ENCODE data around the gene LCORL. TPM values are rescaled to one million over a fixed set of nuclear protein-coding genes. Genes with fewer than 3 reads are reported as not detected.

The LCORL gene
- total RNA-seq, 1 experiment from 2014 or later: 15.5 TPM

DNA sequence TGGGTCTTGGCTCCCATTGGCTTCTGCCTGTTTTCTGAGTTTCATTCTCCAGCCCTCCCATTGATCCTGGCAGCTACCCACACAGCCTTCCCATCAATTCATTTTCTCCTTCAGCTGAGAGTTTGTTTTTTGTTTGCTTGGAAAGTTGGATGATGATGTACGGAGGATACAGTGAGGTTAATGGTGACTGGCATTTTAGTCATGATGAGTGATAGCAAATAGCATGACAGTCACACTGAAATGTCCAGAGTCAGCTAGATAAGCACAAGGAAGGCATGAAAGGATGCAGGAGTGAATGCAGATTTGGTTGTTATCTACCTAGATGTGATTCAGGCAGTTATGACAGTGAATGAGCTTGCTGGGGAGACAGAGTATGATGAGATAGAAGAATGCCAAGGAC, 30.6 kb upstream of the LCORL start:
- no peaks in the 10 kb centered on the region for H3K79me2 ChIP-seq (ENCODE audit: insufficient read depth, low read length)
- no peak overlapping the region for H3K9ac ChIP-seq (ENCODE audit: extremely low read depth, insufficient read length, low read length)
- H2AFZ ChIP-seq (ENCODE audit: low read length): no peak overlapping the region
- no peaks in the 10 kb centered on the region for H3K4me1 ChIP-seq (ENCODE audit: insufficient read depth, low read length)
- TF ChIP-seq, protein P1, sequence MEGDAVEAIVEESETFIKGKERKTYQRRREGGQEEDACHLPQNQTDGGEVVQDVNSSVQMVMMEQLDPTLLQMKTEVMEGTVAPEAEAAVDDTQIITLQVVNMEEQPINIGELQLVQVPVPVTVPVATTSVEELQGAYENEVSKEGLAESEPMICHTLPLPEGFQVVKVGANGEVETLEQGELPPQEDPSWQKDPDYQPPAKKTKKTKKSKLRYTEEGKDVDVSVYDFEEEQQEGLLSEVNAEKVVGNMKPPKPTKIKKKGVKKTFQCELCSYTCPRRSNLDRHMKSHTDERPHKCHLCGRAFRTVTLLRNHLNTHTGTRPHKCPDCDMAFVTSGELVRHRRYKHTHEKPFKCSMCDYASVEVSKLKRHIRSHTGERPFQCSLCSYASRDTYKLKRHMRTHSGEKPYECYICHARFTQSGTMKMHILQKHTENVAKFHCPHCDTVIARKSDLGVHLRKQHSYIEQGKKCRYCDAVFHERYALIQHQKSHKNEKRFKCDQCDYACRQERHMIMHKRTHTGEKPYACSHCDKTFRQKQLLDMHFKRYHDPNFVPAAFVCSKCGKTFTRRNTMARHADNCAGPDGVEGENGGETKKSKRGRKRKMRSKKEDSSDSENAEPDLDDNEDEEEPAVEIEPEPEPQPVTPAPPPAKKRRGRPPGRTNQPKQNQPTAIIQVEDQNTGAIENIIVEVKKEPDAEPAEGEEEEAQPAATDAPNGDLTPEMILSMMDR (conservative IDR thresholded peaks at IDR 0.05): no peak
- H3T11ph ChIP-seq (ENCODE audit: low read length): no peak overlapping the region
- no peaks in the 10 kb centered on the region for H3K9me3 ChIP-seq (ENCODE audit: control insufficient read depth, low read depth, low read length)
- no peak overlapping the region for H2BK5ac ChIP-seq (ENCODE audit: insufficient read length, low read length)
- H2BK12ac ChIP-seq (ENCODE audit: insufficient read length, low read depth, low read length): no peak overlapping the region
- H3K4me2 ChIP-seq (ENCODE audit: insufficient read depth, insufficient read length, low read length): no peak overlapping the region
- Mint-ChIP-seq H3K4me1 (no peaks in the 10 kb centered on the region), H3K27ac (no peak overlapping the region), H3K36me3 (ENCODE audit: insufficient read depth in 1 of 3, low read depth in 3 of 3) (no peaks in the 10 kb centered on the region; a peak in 1 of 7 replicates), H3K4me3 (no peak overlapping the region), H3K27me3 (ENCODE audit: low read depth) (peaks cover 4% of the 10 kb centered on the region), H3K9me3 (no peaks in the 10 kb centered on the region)
- no peaks in the 10 kb centered on the region for H3K79me1 ChIP-seq (ENCODE audit: insufficient read depth, low read depth, low read length, poor library complexity, severe bottlenecking)
- whole genome bisulfite sequencing (ENCODE audit: extremely low coverage, insufficient read length, low lambda C conversion rate): no CpG with 5 or more reads among the region's 1 CpG
- H4K91ac ChIP-seq (ENCODE audit: insufficient read length, low read depth, low read length): no peak overlapping the region
- H3K14ac ChIP-seq (ENCODE audit: insufficient read depth, low read length): no peak overlapping the region
- H3K27ac ChIP-seq (ENCODE audit: insufficient read length, low read depth, low read length): no peak overlapping the region
- H3K4ac ChIP-seq (ENCODE audit: low read depth, low read length): no peak overlapping the region
- H4K20me1 ChIP-seq (ENCODE audit: control insufficient read depth, insufficient read depth, insufficient read length): no peaks in the 10 kb centered on the region
- H2BK20ac ChIP-seq (ENCODE audit: low read depth, low read length, poor library complexity, severe bottlenecking): no peak overlapping the region
- H2BK120ac ChIP-seq (ENCODE audit: low read depth, low read length, poor library complexity, severe bottlenecking): no peak overlapping the region
- no peak overlapping the region for H3K56ac ChIP-seq (ENCODE audit: insufficient read length, low read depth, low read length)
- no peak overlapping the region for H4K5ac ChIP-seq (ENCODE audit: insufficient read length, low read depth, low read length)
- no peak overlapping the region for H3K18ac ChIP-seq (ENCODE audit: insufficient read length, low read depth, low read length)
- DNase-seq: no peak
- H3K23me2 ChIP-seq (ENCODE audit: insufficient read length, low read depth, low read length, poor library complexity, severe bottlenecking): no peaks in the 10 kb centered on the region
- no peaks in the 10 kb centered on the region for H3K27me3 ChIP-seq (ENCODE audit: insufficient read depth, low read length)
- H2AK5ac ChIP-seq (ENCODE audit: insufficient read length, low read length): no peak overlapping the region
- no peak overlapping the region for H2BK15ac ChIP-seq (ENCODE audit: low read depth, low read length)
- no peak overlapping the region for H3K23ac ChIP-seq (ENCODE audit: insufficient read length, low read depth, low read length)
- no peak overlapping the region for H4K8ac ChIP-seq (replicated peaks; ENCODE audit: insufficient read length, low read depth, low read length)

Data from H9 (cell line).